ENCODE results near the gene ZBTB7B. TPM values are rescaled to one million over a fixed set of nuclear protein-coding genes. Genes with fewer than 3 reads are reported as not detected.

Gene ZBTB7B
- 41.9 TPM for total RNA-seq
- long read RNA-seq, transcript ZBTB7B-201 (2 exons, 2,129 nt) = major isoform, 11 of 24 reads
- long read RNA-seq, partial matches to known transcripts = 0 of 24 reads
- long read RNA-seq, other reads (novel, unspliced or antisense) = 12 of 24 reads

DNA sequence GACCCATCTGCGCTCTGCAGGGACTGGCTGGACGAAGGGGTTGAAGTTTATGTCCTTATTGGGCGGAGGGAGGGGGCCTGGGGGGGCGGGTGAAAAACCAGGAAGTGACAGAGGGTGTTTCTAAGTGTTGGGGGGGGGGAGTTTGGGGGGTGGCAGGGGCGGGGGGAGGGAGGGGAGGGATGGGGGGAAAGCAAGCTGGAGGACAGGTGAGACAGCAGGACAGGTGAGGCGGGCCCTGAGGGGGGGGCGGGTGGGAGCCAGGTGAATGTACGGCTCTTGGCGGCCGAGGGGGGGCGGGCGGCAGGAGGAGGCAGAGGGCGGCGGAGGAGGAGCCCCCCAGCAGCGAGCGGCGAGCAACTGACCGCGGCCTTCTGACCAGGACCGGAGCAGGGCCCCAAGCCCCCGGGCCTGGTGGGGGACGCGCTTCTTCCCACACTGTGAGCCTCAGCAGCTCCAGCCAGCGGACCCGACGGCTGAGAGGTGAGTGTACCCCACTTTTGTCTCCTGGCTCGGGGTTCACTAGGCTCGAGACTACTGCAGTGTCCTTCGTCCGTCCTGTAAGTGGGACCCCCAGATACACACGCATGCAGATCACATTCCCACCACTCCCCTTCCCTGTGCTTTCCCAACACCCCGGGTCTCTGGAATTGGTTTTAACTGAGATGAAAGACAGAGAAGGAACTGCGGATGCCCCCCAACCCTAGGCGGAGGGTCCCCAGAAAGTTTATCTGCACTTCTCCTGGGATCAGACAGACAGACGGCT, at the start of gene ZBTB7B:
ZBTB7B (plus strand) TSS at position 339 of the 763 bp plus-strand sequence. CDS start 11,859 bp downstream, outside the sequence.
- no peak for DNase-seq (ENCODE audit: low spot score)

DNA sequence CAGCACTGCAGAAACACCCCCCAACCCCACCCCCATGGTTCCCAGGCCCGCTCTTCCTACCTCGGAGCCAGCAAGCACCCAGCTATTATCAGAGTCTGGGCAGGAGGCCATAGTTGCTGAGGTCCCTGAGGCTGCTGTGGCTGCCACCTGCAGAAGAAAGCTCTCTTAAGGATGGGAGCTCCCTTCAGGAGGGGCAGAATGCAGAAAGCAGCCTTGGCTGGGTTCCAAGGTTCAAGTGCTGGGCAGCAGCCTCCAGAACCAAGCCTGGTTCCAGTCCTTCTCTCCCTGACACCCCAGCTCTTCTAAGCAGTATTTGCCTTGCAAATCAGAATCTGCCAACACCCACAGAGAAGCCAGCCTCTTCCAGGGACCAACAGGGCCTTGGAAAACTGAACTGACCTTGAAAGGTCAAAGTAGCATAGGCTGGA, 49.0 kb upstream of the ZBTB7B start:
- intact Hi-C loops (cut with DNase I) = no loop called here
- no peak for DNase-seq (ENCODE audit: low spot score)

More for the DNA sequence above, at the start of gene ZBTB7B:
- intact Hi-C loops (cut with DNase I) = loop anchor here (2.0 kb wide), 1 partner anchor 48 kb away; the partner anchor contains the start of gene ADAM15

GRCh38 chr1:154954541-154954940, 48.1 kb upstream of the ZBTB7B start:
- intact Hi-C loops (cut with DNase I) = no loop called here

DNA sequence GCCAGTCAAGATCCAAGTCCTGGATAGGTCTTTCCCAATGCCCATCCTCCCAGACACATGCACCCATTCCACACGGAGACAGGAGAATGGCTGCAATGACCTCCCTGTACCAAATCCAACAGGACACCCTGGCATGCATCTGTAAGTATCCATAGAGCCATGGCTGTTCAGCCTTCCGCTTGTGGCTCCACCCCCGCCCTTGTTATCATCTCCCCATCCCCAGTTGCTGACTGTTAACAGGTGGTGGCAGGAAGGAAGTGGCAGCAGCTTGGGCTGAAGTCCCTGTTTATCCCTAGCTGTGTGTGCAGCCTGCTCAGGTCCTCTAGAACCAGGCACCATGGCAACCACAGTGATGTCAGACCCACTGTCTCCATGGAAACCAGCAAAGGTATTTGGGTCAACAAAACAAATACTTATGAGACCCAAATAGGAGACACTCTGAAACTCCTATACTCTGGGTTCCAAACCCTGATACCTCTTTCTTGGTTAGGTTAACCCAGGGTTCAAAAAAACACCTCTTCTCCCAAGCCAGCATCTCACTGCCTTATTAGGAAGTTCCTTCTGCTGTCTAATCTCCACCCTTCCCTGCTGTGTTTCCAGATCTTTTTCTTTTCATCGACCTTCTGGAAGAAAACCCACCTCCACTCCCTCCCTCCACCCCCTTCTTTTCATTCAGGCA, 47.4 kb upstream of the ZBTB7B start:
- intact Hi-C loops (cut with DNase I) = no loop called here

More at GRCh38 chr1:154954541-154954940, 48.1 kb upstream of the ZBTB7B start:
- no peak for DNase-seq (ENCODE audit: low spot score)

GRCh38 chr1:154955718-154956543, 46.7 kb upstream of the ZBTB7B start, which contains the start of gene PBXIP1:
Gene PBXIP1, minus strand, starts transcription at chr1:154956099. Its CDS starts 2,378 bp downstream, at chr1:154953721.
- intact Hi-C loops (cut with DNase I) = no loop called here
- DNase-seq (ENCODE audit: low spot score) = peak; percentile 90

More for the DNA sequence above, 47.4 kb upstream of the ZBTB7B start:
- no peak for DNase-seq (ENCODE audit: low spot score)

- DNase-seq (ENCODE audit: low spot score) = no peak
- intact Hi-C loops (cut with DNase I) = no loop called here
Observed at GRCh38 chr1:154956544-154956941, 46.1 kb upstream of the ZBTB7B start.

DNA sequence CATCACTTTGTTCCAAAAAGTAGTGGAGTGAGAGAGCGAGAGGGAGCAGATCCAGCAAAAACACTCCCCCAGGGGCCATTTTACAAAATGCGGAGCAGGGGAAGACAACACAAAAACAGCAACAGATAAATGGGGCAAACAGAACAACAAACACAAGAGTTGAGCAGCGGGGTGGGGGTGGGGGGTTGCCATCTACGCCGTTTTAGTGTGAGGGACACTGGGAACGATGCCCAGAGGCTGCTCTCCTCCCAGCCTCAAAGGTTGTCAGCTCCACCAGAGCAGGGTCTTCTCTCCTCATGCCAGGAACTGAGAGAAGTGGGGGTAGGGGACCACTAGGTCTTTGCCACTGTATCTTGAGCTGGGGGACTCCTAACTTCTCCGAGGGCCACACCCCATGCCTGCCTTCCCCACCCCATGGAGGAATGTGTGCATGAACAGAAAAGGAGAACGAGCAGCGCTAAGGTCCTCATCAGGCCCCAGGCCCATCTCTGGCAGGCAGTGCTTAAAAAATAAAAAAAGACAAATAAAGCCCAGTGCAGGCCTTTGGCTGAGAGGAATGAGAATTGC, 45.4 kb upstream of the ZBTB7B start:
- DNase-seq (ENCODE audit: low spot score) = no peak
- intact Hi-C loops (cut with DNase I) = no loop called here

- intact Hi-C loops (cut with DNase I) = no loop called here
- DNase-seq (ENCODE audit: low spot score) = no peak
Observed at GRCh38 chr1:154958036-154958435, 44.6 kb upstream of the ZBTB7B start.

GRCh38 chr1:154958681-154959425, 43.7 kb upstream of the ZBTB7B start:
- DNase-seq (ENCODE audit: low spot score) = no peak
- intact Hi-C loops (cut with DNase I) = no loop called here

DNA sequence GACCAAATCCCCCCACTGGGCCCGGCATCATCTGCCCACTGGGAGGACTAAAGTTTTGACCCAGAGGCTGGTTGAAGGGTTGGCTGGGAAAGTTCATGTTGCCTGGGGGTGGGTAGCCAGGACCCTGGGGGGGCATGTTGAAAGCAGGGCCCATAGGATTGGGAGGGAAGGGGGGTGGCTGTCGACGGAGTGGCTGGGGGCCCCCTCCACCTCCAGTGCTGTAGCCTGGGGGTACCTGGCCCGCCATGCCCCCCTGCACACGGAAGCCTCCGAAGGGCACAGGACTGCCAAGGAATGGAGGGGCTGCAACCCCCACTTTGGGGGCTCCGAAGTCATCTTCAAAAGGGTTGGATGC, 43.2 kb upstream of the ZBTB7B start:
- intact Hi-C loops (cut with DNase I) = no loop called here
- no peak for DNase-seq (ENCODE audit: low spot score)

GRCh38 chr1:154960446-154961136, 42.0 kb upstream of the ZBTB7B start:
- intact Hi-C loops (cut with DNase I) = loop anchor here (1.0 kb wide), 3 partner anchors 23 to 57 kb away; partner anchors contain the start of gene FLAD1
- no peak for DNase-seq (ENCODE audit: low spot score)

- intact Hi-C loops (cut with DNase I) = loop anchor here (1.0 to 2.0 kb wide), 4 partner anchors 22 to 56 kb away; partner anchors contain the start of gene FLAD1
- peak; percentile 94 for DNase-seq (ENCODE audit: low spot score)
Observed at GRCh38 chr1:154961207-154962155, 41.1 kb upstream of the ZBTB7B start, which contains the start of gene PYGO2. Gene PYGO2, minus strand, starts transcription at chr1:154961782. Its CDS starts 206 bp downstream, at chr1:154961576.

- intact Hi-C loops (cut with DNase I) = loop anchor here (2.0 kb wide), 1 partner anchor 37 kb away; no protein-coding TSS in a partner anchor
- DNase-seq (ENCODE audit: low spot score) = no peak
Observed at GRCh38 chr1:154962156-154962749, 40.3 kb upstream of the ZBTB7B start.

- no peak for DNase-seq (ENCODE audit: low spot score)
- intact Hi-C loops (cut with DNase I) = loop anchor here (2.0 kb wide), 1 partner anchor 36 kb away; no protein-coding TSS in a partner anchor
Observed at GRCh38 chr1:154962795-154963330, 39.7 kb upstream of the ZBTB7B start.

DNA sequence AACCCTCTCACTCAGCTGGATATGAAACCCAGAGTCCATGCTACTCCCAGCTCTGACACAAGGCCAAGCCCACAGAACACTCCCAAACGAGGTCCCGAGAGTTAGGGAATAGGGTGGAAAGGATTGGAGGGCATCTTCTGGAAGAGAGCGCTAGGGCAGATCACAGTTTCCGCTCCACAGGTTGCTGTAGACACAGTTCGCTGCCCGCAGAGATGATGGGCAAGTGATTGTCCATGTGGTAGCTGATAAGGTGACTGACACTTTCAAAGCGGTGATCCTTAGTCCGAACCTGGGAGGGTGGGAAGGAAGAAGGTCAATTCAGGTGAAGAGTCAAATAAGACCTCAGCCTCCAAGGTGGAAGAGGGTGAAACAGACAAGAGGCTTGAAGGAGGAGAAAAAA, 39.0 kb upstream of the ZBTB7B start:
- intact Hi-C loops (cut with DNase I) = loop anchor here (2.0 kb wide), 1 partner anchor 35 kb away; no protein-coding TSS in a partner anchor
- DNase-seq (ENCODE audit: low spot score) = no peak

- no peak for DNase-seq (ENCODE audit: low spot score)
- intact Hi-C loops (cut with DNase I) = no loop called here
Observed at GRCh38 chr1:154964359-154964758, 38.2 kb upstream of the ZBTB7B start.

Measured in cardiac septum (tissue), 1 donor.